DND-41 (cell line): Measurements from ENCODE around the gene SFMBT2.

ENCODE experiments used
- ATAC-seq: fragments of 200-7000 bp; cut with Tn5 transposase; 3 replicates; pipeline ENCODE4 v1.9.1; 2021; ENCODE audit warnings: low read depth; ENCODE audit not compliant: insufficient read depth
- DNase-seq: peaks from one replicate; pipeline ENCODE4 v3.0.0-alpha.2; 2020
- H2AFZ ChIP-seq: 2 replicates; pipeline ENCODE4 v1.6.0; 2012; ENCODE audit warnings: low read depth, low read length
- H3K27ac ChIP-seq: 2 replicates; pipeline ENCODE4 v1.5.1; 2012; ENCODE audit warnings: low read length, inconsistent platforms
- H3K27me3 ChIP-seq: fragments of 200-600 bp; sonication (generic); 2 replicates; pipeline ENCODE4 v1.6.0; 2012; ENCODE audit warnings: low read length, mild to moderate bottlenecking, inconsistent platforms; ENCODE audit not compliant: insufficient read depth, poor library complexity
- H3K36me3 ChIP-seq: 2 replicates; pipeline ENCODE4 v1.5.1; 2012; ENCODE audit warnings: low read length, inconsistent platforms; ENCODE audit not compliant: insufficient read depth
- H3K4me1 ChIP-seq: 2 replicates; pipeline ENCODE4 v1.5.1; 2012; ENCODE audit warnings: mild to moderate bottlenecking, low read length; ENCODE audit not compliant: insufficient read depth
- H3K4me2 ChIP-seq: 2 replicates; pipeline ENCODE4 v1.6.0; 2012; ENCODE audit warnings: mild to moderate bottlenecking, moderate library complexity, low read length, inconsistent platforms; ENCODE audit not compliant: insufficient read depth
- H3K4me3 ChIP-seq, 2 experiments: fragments of 200-600 bp in 1 of 2; shearing (Covaris generic) in 1 of 2; 2 replicates each; pipeline ENCODE4 v1.5.1; 2012 to 2016; ENCODE audit warnings: inconsistent platforms in 2 of 2, low read length in 2 of 2, mild to moderate bottlenecking in 2 of 2, low read depth in 1 of 2, moderate library complexity in 1 of 2
- H3K79me2 ChIP-seq: 2 replicates; pipeline ENCODE4 v1.6.0; 2012; ENCODE audit warnings: low read length, inconsistent platforms; ENCODE audit not compliant: insufficient read depth
- H3K9ac ChIP-seq: 2 replicates; pipeline ENCODE4 v1.6.0; 2012; ENCODE audit warnings: low read depth, mild to moderate bottlenecking, inconsistent platforms, low read length, moderate library complexity
- H3K9me3 ChIP-seq: 2 replicates; pipeline ENCODE4 v1.5.1; 2012; ENCODE audit warnings: low read length, moderate library complexity, mild to moderate bottlenecking, inconsistent platforms; ENCODE audit not compliant: insufficient read depth, severe bottlenecking
- H4K20me1 ChIP-seq: 2 replicates; pipeline ENCODE4 v1.6.0; 2012; ENCODE audit warnings: low read length; ENCODE audit not compliant: insufficient read depth
- EZH2 ChIP-seq: IDR thresholded peaks from 3 replicates; pipeline ENCODE4 v1.6.1; 2012; ENCODE audit warnings: borderline replicate concordance, low read depth, mild to moderate bottlenecking, moderate library complexity, low read length, inconsistent platforms; ENCODE audit not compliant: severe bottlenecking
- TF ChIP-seq, protein P1 (sequence below): IDR thresholded peaks from 2 replicates; pipeline ENCODE4 v1.5.1; 2012; ENCODE audit warnings: borderline replicate concordance, low read length, moderate library complexity, mild to moderate bottlenecking; ENCODE audit not compliant: poor library complexity, severe bottlenecking; ENCODE audit errors: extremely low read depth

The SFMBT2 gene

DNA sequence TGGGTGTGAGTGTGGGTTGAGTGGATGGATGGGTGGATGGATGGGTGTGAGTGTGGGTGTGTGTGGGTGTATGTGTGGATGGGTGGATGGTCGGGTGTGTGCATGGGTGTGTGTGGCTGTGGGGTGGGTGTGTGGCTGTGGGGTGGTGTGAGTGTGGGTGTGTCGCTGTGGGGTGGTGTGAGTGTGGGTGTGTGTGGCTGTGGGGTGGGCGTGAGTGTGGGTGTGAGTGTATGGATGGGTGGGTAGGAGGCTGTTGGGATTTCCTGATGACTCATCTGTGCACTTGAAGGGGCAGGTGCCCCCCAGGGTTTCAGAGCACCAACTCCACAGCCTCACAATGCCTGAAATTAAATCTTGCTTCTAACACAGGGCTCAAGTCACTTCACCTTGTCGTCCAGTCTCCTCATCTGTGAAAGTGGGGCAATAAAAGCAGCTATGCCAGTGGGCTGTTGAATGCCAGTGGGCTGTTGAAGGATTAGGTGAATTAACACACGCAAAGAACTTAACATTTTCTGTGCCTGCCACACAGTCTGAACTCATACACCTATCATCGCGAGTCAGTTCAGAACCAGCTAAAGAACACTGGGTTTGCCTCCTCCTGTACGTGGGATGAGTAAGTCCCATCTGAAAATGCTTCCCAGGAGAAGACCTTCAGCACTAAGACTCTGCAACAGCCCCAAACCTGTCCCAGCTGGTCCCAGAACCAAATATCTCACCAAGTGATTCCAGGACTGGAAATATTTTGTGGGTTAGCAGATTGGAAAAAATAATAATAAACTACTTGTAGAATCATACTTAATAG lies 32.0 kb downstream of the SFMBT2 start:
- peaks cover 97% of the 10 kb centered on the region for H3K79me2 ChIP-seq
- H4K20me1 ChIP-seq: peaks cover 77% of the 10 kb centered on the region
- no peaks in the 10 kb centered on the region for H3K9me3 ChIP-seq
- no peaks in the 10 kb centered on the region for H3K27me3 ChIP-seq
- H3K27ac ChIP-seq: 0 out of 2 replicates have a peak overlapping the region, but pooled peaks have one; percentile 1
- DNase-seq (no peak), ATAC-seq (peak; percentile 25; the same call in 1 of the 3 replicates)
- H3K4me1 ChIP-seq: no peaks in the 10 kb centered on the region
- no peak for TF ChIP-seq EZH2
- TF ChIP-seq, protein P1, sequence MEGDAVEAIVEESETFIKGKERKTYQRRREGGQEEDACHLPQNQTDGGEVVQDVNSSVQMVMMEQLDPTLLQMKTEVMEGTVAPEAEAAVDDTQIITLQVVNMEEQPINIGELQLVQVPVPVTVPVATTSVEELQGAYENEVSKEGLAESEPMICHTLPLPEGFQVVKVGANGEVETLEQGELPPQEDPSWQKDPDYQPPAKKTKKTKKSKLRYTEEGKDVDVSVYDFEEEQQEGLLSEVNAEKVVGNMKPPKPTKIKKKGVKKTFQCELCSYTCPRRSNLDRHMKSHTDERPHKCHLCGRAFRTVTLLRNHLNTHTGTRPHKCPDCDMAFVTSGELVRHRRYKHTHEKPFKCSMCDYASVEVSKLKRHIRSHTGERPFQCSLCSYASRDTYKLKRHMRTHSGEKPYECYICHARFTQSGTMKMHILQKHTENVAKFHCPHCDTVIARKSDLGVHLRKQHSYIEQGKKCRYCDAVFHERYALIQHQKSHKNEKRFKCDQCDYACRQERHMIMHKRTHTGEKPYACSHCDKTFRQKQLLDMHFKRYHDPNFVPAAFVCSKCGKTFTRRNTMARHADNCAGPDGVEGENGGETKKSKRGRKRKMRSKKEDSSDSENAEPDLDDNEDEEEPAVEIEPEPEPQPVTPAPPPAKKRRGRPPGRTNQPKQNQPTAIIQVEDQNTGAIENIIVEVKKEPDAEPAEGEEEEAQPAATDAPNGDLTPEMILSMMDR: no peak
- H2AFZ ChIP-seq: no peak overlapping the region
- H3K36me3 ChIP-seq: peaks cover 89% of the 10 kb centered on the region
- no peak overlapping the region for H3K4me3 ChIP-seq
- H3K4me2 ChIP-seq: no peak overlapping the region
- H3K9ac ChIP-seq: no peak overlapping the region

DNA sequence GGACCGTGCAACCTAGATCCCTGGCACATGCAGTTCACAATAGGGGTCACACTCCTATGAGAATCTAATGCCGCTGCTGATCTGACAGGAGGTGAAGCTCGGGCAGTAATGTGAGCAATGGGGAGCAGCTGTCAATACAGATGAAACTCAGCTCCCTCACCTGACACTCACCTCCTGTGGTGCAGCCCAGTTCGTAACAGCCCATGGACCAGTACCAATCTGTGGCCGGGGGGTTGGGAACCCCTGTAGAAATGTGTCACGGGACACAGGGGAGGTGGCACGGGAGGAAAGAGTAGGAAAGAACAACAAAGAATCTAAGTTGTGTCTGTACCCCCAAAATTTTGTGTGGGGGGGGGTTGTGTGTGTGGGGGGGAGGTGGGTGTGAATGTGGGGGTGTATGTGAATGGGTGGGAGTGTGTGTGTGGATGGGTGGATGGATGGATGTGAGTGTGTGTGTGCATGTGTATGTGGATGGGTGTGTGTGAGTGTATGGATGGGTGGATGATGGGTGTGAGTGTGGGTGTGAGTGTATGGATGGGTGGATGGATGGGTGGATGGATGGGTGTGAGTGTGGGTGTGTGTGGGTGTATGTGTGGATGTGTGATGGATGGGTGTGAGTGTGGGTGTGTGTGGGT lies 33.1 kb downstream of the SFMBT2 start:
- Histone ChIP-seq H3K27ac (no peak overlapping the region), H3K9me3 (no peaks in the 10 kb centered on the region), H4K20me1 (peaks cover 77% of the 10 kb centered on the region), H3K79me2 (peaks cover 97% of the 10 kb centered on the region), H3K4me2 (no peak overlapping the region), H3K9ac (no peak overlapping the region), H3K36me3 (peaks cover 94% of the 10 kb centered on the region), H3K27me3 (no peaks in the 10 kb centered on the region), H3K4me3 (no peak overlapping the region), H2AFZ (no peak overlapping the region), H3K4me1 (no peaks in the 10 kb centered on the region)
- TF ChIP-seq, protein P1: no peak
- TF ChIP-seq EZH2: no peak
- ATAC-seq: no peak
- DNase-seq: no peak

DNA sequence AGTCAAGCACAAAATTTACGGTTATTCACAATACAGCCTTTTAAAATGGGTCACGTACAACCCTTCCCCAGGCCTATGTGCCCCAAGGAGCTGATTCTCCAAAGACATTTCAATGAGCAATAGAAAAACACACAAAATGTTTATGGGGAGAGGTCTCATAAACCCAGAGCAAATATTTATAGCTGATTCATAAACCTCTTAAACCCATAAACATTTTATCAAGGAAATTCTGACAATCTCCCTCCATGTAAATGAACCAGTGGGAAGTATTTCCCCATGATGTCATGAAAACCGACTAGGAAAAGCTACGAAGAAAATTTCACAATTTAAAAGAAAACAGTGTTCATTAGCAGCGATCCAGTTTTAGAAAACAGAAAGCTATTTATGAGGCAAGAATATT lies 36.0 kb downstream of the SFMBT2 start:
- Histone ChIP-seq H3K79me2 (peaks cover 95% of the 10 kb centered on the region), H3K9me3 (no peaks in the 10 kb centered on the region), H3K4me3 (no peak overlapping the region), H2AFZ (no peak overlapping the region), H3K4me1 (no peaks in the 10 kb centered on the region), H4K20me1 (peaks cover 74% of the 10 kb centered on the region), H3K27me3 (no peaks in the 10 kb centered on the region), H3K36me3 (peaks cover 94% of the 10 kb centered on the region), H3K27ac (no peak overlapping the region), H3K9ac (no peak overlapping the region), H3K4me2 (no peak overlapping the region)
- no peak for TF ChIP-seq EZH2
- TF ChIP-seq, protein P1: no peak
- ATAC-seq (no peak), DNase-seq (no peak)
